RWPE1 (cell line): ENCODE results near the gene AP4M1.
"Not testable (repeated sequence)": the region's sequence is repeated elsewhere in the genome, so short reads cannot be mapped to it uniquely, and the experiment has no call there.

Experiments
- CTCF ChIA-PET: fragments of 350-600 bp; sonication (Branson Sonifier 250); formaldehyde crosslinking; extraction: SDS; loops from one replicate; lab custom pipeline; 2021; lab: Yijun Ruan, JAX
- POLR2A ChIA-PET: fragments of 400-600 bp; formaldehyde crosslinking; extraction: SDS; loops from one replicate; lab custom pipeline; 2020; ENCODE audit warnings: antibody characterized with exemption; ENCODE audit not compliant: low non-redundant PET; lab: Yijun Ruan, JAX
- DNase-seq: peaks from one replicate; pipeline ENCODE4 v3.0.0; 2012; ENCODE audit warnings: low spot score
- H3K27ac ChIP-seq: fragments of 450-650 bp; 2 replicates; pipeline ENCODE4 v1.5.1; 2017
- CTCF ChIP-seq: fragments of 450-650 bp; conservative IDR thresholded peaks from 2 replicates; pipeline ENCODE4 v1.5.1; 2017; ENCODE audit warnings: low read depth, mild to moderate bottlenecking

The AP4M1 gene

GRCh38 chr7:100142461-100142860 is 41.0 kb downstream of the AP4M1 start:
- POLR2A ChIA-PET = interaction anchor here (0.7 kb wide), 1 partner anchor 42 kb away, joined by 8 read pairs; no protein-coding TSS in a partner anchor
- TF ChIP-seq CTCF = no peak

GRCh38 chr7:100146350-100146749 is 44.9 kb downstream of the AP4M1 start:
- DNase-seq, H3K27ac ChIP-seq: not testable (repeated sequence)
- POLR2A ChIA-PET = interaction anchor here (0.7 kb wide), 1 partner anchor 13 kb away, joined by 6 read pairs; no protein-coding TSS in a partner anchor
- CTCF ChIA-PET = interaction anchor here (0.6 to 0.7 kb wide), 2 partner anchors 147 to 651 kb away, joined by 3 to 4 read pairs; no protein-coding TSS in a partner anchor

More at GRCh38 chr7:100142461-100142860, 41.0 kb downstream of the AP4M1 start:
- CTCF ChIA-PET = no interaction called here
- DNase-seq = no peak
- H3K27ac ChIP-seq = no peak overlapping the region

- POLR2A ChIA-PET = no interaction called here
- CTCF ChIA-PET = interaction anchor here (0.6 kb wide), 1 partner anchor 312 kb away, joined by 3 read pairs; no protein-coding TSS in a partner anchor
- no peak overlapping the region for H3K27ac ChIP-seq
- no peak for TF ChIP-seq CTCF
- no peak for DNase-seq
Observed at GRCh38 chr7:100147278-100147677, 45.8 kb downstream of the AP4M1 start.

- ChIA-PET CTCF (interaction anchor here (0.6 kb wide), 1 partner anchor 19 kb away, joined by 4 read pairs; no protein-coding TSS in a partner anchor), POLR2A (interaction anchor here (0.9 to 1.6 kb wide), 4 partner anchors 10 to 29 kb away, joined by 3 to 10 read pairs (median 4); partner anchors contain the start of genes GPC2 and STAG3)
- peak overlapping the region; percentile 78 for H3K27ac ChIP-seq
- no peak for DNase-seq
- TF ChIP-seq CTCF = no peak
Observed at GRCh38 chr7:100148225-100148558, 46.7 kb downstream of the AP4M1 start.

- no peak for TF ChIP-seq CTCF
- POLR2A ChIA-PET = interaction anchor here (0.5 to 1.6 kb wide), 7 partner anchors 9 to 46 kb away, joined by 3 to 10 read pairs (median 3); partner anchors contain the start of genes GPC2 and STAG3
- peak; percentile 99 for DNase-seq
- H3K27ac ChIP-seq = peak within 1 kb of the TSS; percentile 78
- CTCF ChIA-PET = interaction anchor here (0.6 kb wide), 1 partner anchor 20 kb away, joined by 4 read pairs; no protein-coding TSS in a partner anchor
Observed at GRCh38 chr7:100148559-100149328, 47.3 kb downstream of the AP4M1 start, which contains the start of gene LAMTOR4. TSS of gene LAMTOR4 (plus strand) at chr7:100148918. CDS start at chr7:100148973, 55 bp downstream.

- DNase-seq = no peak
- CTCF ChIA-PET = no interaction called here
- POLR2A ChIA-PET = no interaction called here
- no peak overlapping the region for H3K27ac ChIP-seq
- TF ChIP-seq CTCF = no peak
Observed at GRCh38 chr7:100152404-100152803, 51.0 kb downstream of the AP4M1 start.
